Pancreas (tissue), 10 donors: ENCODE data around the gene EPS8. TPM values are rescaled to one million over a fixed set of nuclear protein-coding genes. Genes with fewer than 3 reads are reported as not detected.
A peak's percentile ranks its signal among the peaks of the same experiment; 100 is the strongest.

ENCODE experiments used
- ATAC-seq, 4 donors: fragments of 200-7000 bp; cut with Tn5 transposase; one replicate each; pipeline versions ENCODE4 v1.8.0 to v1.9.1; 2020; ENCODE audit warnings: mild to moderate bottlenecking in 4 of 4, moderate library complexity in 4 of 4
- DNase-seq, 6 donors: peaks; one replicate each; pipeline ENCODE4 v3.0.0-alpha.2; 2020
- FAIRE-seq: peaks from 2 replicates; lab custom pipeline; 2012; peaks lifted over from hg19 to GRCh38; lab: Jason Lieb, UNC
- H3K27ac ChIP-seq, 4 donors: fragments of 200-600 bp; sonication (generic); 1 replicate in 3 of 4; 2 replicates in 1 of 4; pipeline versions ENCODE4 v1.5.0 to v1.8.0; 2020
- H3K27me3 ChIP-seq, 4 donors: fragments of 200-600 bp; one replicate each; pipeline ENCODE4 v1.8.0; 2021
- H3K36me3 ChIP-seq, 3 donors: fragments of 200-600 bp; sonication (generic) in 1 of 3; one replicate each; pipeline versions ENCODE4 v1.5.0 to v1.8.0; 2020 to 2021
- H3K4me1 ChIP-seq, 3 donors: fragments of 200-600 bp; one replicate each; pipeline ENCODE4 v1.8.0; 2021
- H3K4me3 ChIP-seq, 4 donors: fragments of 200-600 bp; sonication (generic) in 2 of 4; one replicate each; pipeline versions ENCODE4 v1.5.0 to v1.8.0; 2020 to 2021
- H3K9me3 ChIP-seq, 4 donors: fragments of 200-600 bp; one replicate each; pipeline ENCODE4 v1.8.0; 2021
- CTCF ChIP-seq, 4 donors: fragments of 200-600 bp; sonication (generic) in 3 of 4; IDR thresholded peaks; one replicate each; pipeline versions ENCODE4 v1.5.0 to v1.8.0; 2021; ENCODE audit warnings: antibody characterized with exemption in 4 of 4
- WGBS, 2 donors: extraction: QIAGEN DNeasy Blood & Tissue Kit; methylation state at CpG; one replicate each; pipeline ENCODE4 v1.1.7; 2013; 5-methylcytosine and 5-hydroxymethylcytosine counted together
- intact Hi-C, 3 donors: fragments of 100-400 bp; cut with DNase I; formaldehyde crosslinking; loops; one replicate each; pipeline versions ENCODE4 v1.11.1 to v1.14.2; 2022
- polyA plus RNA-seq, 2 donors: library from polyadenylated mRNA; stranded (reverse); fragments of 200-250 nt; gene quantifications; one replicate each; pipeline ENCODE4 v1.2.3, GENCODE V29; 2013
- total RNA-seq, 6 donors: library from RNA; stranded (reverse); fragmentation: NEBNext Ultra II Directional in 4 of 6; extraction: Animal tissue kit (Norgen Biotek cat#: 25700) in 4 of 6; gene quantifications; one replicate each; pipeline versions ENCODE4 v1.2.1 to v1.2.4, GENCODE V29; 2021 to 2023
- donor health status: healthy with polysubstance abuse.
- donor health status: DM: no; HTN: no; CAD: no; lungs with moderate emphysema.
- donor health status: DM: no; HTN: no; CAD: no.
- donor health status: control.
- donor health status: control.
- donor health status: Bipolar disorder and iron deficiency.
- donor health status: DM: yes; HTN: yes; CAD: no.
- donor health status: DM: no; HTN: no; CAD: no.
- donor health status: DM: no; HTN: no; CAD: no.
- donor health status: DM: yes; HTN: yes; CAD: no.

EPS8 gene
- total and polyA plus RNA-seq, 8 donors, result 8.2 to 26.7 (median 10.6) TPM

GRCh38 chr12:15702276-15702675 is 86.9 kb downstream of the EPS8 start:
- peaks cover 0 to 27% (median 9%) of the 10 kb centered on the region in 3 donors for H3K4me1 ChIP-seq
- WGBS, 2 donors, result 81 to 84% methylated on average over 2 of the region's 2 CpGs
- intact Hi-C loops, result no loop called here
- no peaks in the 10 kb centered on the region for H3K9me3 ChIP-seq
- peak overlapping the region in 1 of 4 donors; percentile 48 for H3K27ac ChIP-seq
- H3K27me3 ChIP-seq, result no peaks in the 10 kb centered on the region
- H3K4me3 ChIP-seq, result no peak overlapping the region
- ATAC-seq, result no peak
- H3K36me3 ChIP-seq, result no peaks in the 10 kb centered on the region
- TF ChIP-seq CTCF (IDR thresholded peaks at IDR 0.05), result no peak
- FAIRE-seq, result peak; percentile 32
- no peak for DNase-seq

GRCh38 chr12:15701631-15702156 is 87.5 kb downstream of the EPS8 start:
- Histone ChIP-seq H3K27me3 (no peaks in the 10 kb centered on the region), H3K36me3 (no peaks in the 10 kb centered on the region), H3K4me1 (peaks cover 0 to 27% (median 9%) of the 10 kb centered on the region in 3 donors), H3K4me3 (no peak overlapping the region), H3K27ac (peak overlapping the region in 2 of 4 donors; percentile 38 to 48), H3K9me3 (no peaks in the 10 kb centered on the region)
- DNase-seq (no peak), ATAC-seq (peak in 3 of 4 donors; percentile 14 to 53 (median 29)), FAIRE-seq (peak; percentile 93)
- whole genome bisulfite sequencing, 2 donors, result 65% methylated on average over 3 of the region's 3 CpGs
- no peak for TF ChIP-seq CTCF (IDR thresholded peaks at IDR 0.05)
- intact Hi-C loops, result no loop called here

- intact Hi-C loops, result no loop called here
- WGBS, 2 donors, result 48 to 62% methylated on average over 1 of the region's 1 CpG
- H3K9me3 ChIP-seq, result no peaks in the 10 kb centered on the region
- H3K27me3 ChIP-seq, result no peaks in the 10 kb centered on the region
- peak overlapping the region in 2 of 4 donors; percentile 11 to 38 for H3K27ac ChIP-seq
- H3K4me1 ChIP-seq, result peaks cover 0 to 27% (median 9%) of the 10 kb centered on the region in 3 donors
- TF ChIP-seq CTCF (IDR thresholded peaks at IDR 0.05), result no peak
- H3K36me3 ChIP-seq, result no peaks in the 10 kb centered on the region
- FAIRE-seq (no peak), DNase-seq (no peak), ATAC-seq (peak in 2 of 4 donors; percentile 33 to 34)
- no peak overlapping the region for H3K4me3 ChIP-seq
Observed at GRCh38 chr12:15701206-15701605, 88.0 kb downstream of the EPS8 start.

GRCh38 chr12:15700595-15700994 is 88.6 kb downstream of the EPS8 start:
- no peak for FAIRE-seq

More at GRCh38 chr12:15700595-15700994, 88.6 kb downstream of the EPS8 start:
- no peak for DNase-seq
- H3K27me3 ChIP-seq, result no peaks in the 10 kb centered on the region
- intact Hi-C loops, result no loop called here
- H3K4me1 ChIP-seq, result peaks cover 0 to 27% (median 4%) of the 10 kb centered on the region in 3 donors
- WGBS, 2 donors, result 46 to 60% methylated on average over 1 of the region's 1 CpG
- peak; percentile 53 to 90 (median 76) for ATAC-seq
- H3K36me3 ChIP-seq, result no peaks in the 10 kb centered on the region
- H3K27ac ChIP-seq, result peak overlapping the region in 2 of 4 donors; percentile 11 to 38
- no peaks in the 10 kb centered on the region for H3K9me3 ChIP-seq
- no peak overlapping the region for H3K4me3 ChIP-seq
- TF ChIP-seq CTCF (IDR thresholded peaks at IDR 0.05), result no peak
